Measurements from ENCODE around the gene SLC38A3.
A peak's percentile ranks its signal among the peaks of the same experiment; 100 is the strongest.
"Not testable (repeated sequence)": the region's sequence is repeated elsewhere in the genome, so short reads cannot be mapped to it uniquely, and the experiment has no call there.

Gene SLC38A3

DNA sequence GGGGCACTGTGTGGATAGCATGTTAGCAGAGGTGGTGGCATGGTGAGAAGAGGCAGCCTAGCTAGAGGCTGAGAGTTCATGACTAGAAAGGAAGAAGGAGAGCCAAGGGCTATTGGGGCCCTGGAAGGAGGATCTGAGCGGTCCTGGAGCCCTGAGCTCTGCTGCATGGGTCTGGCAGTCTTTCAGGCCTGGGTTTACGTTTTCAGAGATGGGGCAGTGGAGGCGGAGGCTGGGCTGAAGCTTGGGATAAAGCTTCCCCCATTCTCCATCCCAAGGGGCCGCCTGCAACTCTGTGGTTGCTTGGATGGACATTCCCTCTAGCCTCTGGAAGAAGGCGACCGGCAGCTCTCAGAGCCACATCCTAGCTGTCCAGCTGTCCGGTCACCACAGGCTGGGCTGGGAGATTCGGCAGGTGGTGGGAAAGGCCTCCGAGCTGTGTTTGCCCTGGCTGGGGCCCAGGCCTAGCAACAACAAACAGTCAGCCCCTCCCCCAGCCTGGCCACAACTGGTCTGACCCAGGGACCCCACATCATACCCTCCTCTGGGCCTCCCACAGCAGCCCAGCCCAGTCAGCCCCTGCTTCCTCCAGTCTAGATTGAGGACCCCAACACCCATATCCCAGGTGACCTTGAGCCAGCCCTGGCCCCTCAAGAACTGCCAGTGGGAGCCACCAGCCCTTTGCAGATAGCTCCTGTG lies 1.8 kb upstream of the SLC38A3 start:
- Histone ChIP-seq H3K9ac (ENCODE audit: low read depth, low read length) (no peak overlapping the region), H3K4me3 (ENCODE audit: low read depth, low read length) (no peak overlapping the region), H3K36me3 (ENCODE audit: control insufficient read depth, insufficient read depth, low read length) (no peaks in the 10 kb centered on the region), H3K9me3 (ENCODE audit: control insufficient read depth, insufficient read depth, low read length) (no peaks in the 10 kb centered on the region), H3K4me1 (ENCODE audit: control insufficient read depth, insufficient read depth, low read length) (peaks cover 4% of the 10 kb centered on the region; the same call in 1 of the 2 replicates), H3K27ac (ENCODE audit: low read depth, low read length) (no peak overlapping the region), H3K27me3 (ENCODE audit: control insufficient read depth, insufficient read depth, low read length) (peaks cover 30% of the 10 kb centered on the region)

DNA sequence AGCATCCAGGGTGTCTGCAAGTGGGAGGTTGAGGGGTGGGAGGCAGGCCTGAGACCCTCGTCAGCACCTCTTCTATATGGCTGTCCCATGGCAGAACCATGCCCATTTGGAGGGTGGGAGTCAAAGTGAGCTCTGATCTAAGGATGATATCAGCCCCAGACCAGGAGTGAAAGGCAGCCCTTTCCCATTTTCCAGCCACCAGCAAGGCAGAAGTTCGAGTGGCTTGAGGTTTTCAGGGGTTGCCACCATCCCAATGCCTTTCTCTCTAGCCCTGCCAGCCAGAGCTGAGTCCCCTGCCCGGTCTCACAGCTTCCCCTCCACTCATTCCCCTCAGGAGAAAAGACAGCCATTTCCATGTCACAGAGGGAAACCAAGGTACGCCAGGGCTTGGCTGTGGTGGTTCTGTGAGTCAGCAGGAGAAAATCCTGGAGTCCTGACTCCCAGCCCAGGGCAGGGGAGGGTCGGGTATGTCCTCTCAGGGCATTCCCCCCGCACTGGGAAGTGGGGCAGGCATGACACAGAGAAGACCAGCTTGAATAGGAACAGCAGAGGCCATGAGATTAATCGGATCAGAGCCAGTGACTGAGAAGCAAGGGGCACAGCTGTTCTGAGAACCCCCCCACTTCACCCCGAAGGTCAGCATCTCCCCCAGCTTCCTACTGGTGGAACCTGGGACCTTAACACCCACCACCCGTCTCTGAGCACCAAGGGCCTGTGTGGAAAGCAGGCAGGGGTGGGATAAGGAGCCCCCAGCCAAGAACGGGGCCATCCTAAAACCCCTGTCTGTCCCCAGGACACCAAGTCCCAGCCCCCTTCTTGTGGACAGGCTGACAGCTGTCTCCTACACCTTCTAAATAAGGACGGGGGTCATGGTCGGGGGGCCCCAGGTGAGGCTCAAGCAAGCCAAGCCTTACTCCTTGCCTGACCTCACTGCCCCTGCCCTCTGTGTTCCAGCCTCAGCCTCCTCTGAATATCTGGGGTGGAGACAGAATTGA lies 965 bp upstream of the SLC38A3 start:
- Histone ChIP-seq H3K36me3 (ENCODE audit: control insufficient read depth, insufficient read depth, low read length) (no peaks in the 10 kb centered on the region), H3K9ac (ENCODE audit: low read depth, low read length) (no peak overlapping the region)

DNA sequence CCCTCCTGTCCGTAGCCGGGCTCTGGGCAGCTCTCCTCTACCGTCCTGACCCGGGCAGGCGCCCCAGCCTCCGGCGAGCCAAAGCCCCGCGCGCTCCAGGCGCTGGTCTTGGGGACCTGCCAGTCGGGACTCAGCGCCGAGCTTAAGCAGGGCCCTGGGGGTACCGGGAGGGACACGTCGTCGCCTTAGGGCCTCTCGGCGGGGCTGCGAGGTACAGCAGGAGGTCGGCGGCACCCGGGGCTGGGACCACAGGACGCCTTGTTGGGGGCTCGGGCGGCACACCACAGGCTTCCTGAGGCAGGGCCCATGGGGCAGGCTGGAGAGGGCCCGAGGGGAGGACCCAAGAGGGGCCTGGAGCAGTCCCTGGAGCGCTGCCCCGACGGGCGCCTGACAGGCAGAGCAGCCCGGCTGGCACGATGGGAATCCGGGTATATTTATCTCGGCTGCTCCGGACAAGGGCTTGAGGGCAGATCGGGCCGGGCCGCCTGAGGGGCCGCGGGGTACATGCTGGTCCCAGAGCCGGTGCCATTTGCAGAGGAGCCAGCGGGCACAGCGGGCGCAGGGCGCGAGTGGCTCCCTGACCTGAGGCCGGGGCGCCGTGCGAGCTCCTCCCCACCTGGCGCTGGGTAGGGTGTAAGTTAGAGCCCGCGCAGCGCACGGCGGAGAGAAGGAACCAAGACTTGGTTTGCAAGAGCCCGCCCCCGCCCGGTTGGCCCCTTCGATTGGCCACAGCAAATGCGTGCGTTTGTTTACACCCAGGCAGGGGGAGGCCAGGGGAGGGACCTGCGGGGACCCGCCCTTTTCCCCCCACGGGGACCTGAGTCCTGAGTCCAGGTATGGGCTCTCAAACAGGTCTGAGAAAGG lies 574 bp downstream of the SLC38A3 start:
- no peak overlapping the region for H3K9ac ChIP-seq (ENCODE audit: low read depth, low read length)
- H3K4me1 ChIP-seq (ENCODE audit: control insufficient read depth, insufficient read depth, low read length): peaks cover 12% of the 10 kb centered on the region
- peak overlapping the region; percentile 72 for H3K4me3 ChIP-seq (ENCODE audit: low read depth, low read length)

More for the DNA sequence above, 965 bp upstream of the SLC38A3 start:
- Histone ChIP-seq H3K27me3 (ENCODE audit: control insufficient read depth, insufficient read depth, low read length) (peaks cover 30% of the 10 kb centered on the region), H3K4me1 (ENCODE audit: control insufficient read depth, insufficient read depth, low read length) (peaks cover 4% of the 10 kb centered on the region; the same call in 1 of the 2 replicates), H3K9me3 (ENCODE audit: control insufficient read depth, insufficient read depth, low read length) (no peaks in the 10 kb centered on the region), H3K4me3 (ENCODE audit: low read depth, low read length) (no peak overlapping the region), H3K27ac (ENCODE audit: low read depth, low read length) (no peak overlapping the region)

DNA sequence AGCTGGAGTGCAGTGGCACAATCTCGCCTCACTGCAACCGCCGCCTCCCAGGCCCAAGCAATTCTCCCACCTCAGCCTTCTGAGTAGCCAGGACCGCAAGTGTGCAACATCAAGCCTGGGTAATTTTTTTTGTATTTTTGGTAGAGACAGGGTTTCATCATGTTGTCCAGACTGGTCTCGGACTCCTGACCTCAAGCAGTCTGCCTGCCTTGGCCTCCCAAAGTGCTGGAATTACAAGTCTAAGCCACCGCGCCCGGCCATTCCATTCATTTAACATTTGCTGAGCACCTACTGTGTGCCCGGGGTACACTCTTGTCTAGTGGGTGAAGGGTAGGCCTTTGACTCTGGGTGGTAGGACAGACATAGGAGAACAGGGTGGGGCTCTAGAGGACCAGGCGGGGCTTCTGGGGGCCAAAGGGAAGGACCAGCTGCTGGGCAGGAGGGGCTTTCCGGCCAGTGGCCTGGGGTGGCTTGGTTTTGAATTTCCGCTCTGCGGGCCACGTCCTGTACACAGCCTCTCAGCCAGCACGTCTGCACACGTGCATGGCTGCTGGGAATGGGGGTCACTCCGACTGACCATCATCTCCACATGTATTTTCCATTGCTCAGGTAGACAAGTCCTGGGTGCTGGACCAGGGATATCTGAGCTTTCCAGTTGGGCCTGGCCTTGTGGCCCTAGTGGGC lies 2.4 kb downstream of the SLC38A3 start:
- H3K36me3 ChIP-seq (ENCODE audit: control insufficient read depth, insufficient read depth, low read length): no peaks in the 10 kb centered on the region

More for the DNA sequence above, 574 bp downstream of the SLC38A3 start:
- Histone ChIP-seq H3K36me3 (ENCODE audit: control insufficient read depth, insufficient read depth, low read length) (no peaks in the 10 kb centered on the region), H3K9me3 (ENCODE audit: control insufficient read depth, insufficient read depth, low read length) (no peaks in the 10 kb centered on the region), H3K27me3 (ENCODE audit: control insufficient read depth, insufficient read depth, low read length) (peaks cover 30% of the 10 kb centered on the region), H3K27ac (ENCODE audit: low read depth, low read length) (no peak overlapping the region)

DNA sequence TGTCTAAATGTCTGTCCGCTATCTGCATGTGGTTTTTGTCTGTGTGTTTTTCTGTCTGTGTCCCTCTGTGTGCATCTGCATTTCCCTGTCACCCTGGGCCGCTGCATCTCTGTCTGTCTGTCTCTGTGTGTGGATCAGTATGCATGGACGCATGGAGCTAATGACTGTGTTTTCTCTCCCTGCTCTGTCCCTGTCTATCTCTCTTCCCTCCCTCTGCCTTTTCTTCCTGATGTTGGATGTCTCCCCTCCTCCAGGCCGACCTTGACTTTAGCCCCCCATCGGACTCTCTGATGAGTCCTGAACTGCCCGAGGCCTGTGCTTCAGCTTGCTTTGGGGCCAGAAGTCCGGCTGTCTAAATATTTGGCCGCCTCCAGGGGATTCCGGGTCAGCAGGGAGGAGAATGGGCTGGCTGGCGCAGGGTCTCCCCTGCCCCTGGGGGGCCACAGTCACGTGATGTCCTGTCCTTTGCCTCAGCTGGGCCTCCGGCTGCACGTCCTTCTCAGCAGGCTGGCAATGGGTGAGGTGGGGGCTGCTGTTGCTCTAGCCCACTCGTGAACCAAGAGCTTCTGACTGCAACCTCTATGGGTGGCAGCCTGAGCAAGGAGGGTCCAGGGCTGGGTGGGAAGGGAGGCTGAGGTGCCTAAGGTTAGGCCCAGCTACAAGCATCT lies 3.7 kb downstream of the SLC38A3 start:
- H3K4me1 ChIP-seq (ENCODE audit: control insufficient read depth, insufficient read depth, low read length): peaks cover 15% of the 10 kb centered on the region
- H3K9me3 ChIP-seq (ENCODE audit: control insufficient read depth, insufficient read depth, low read length): no peaks in the 10 kb centered on the region
- no peak overlapping the region for H3K27ac ChIP-seq (ENCODE audit: low read depth, low read length)
- H3K9ac ChIP-seq (ENCODE audit: low read depth, low read length): no peak overlapping the region
- no peaks in the 10 kb centered on the region for H3K36me3 ChIP-seq (ENCODE audit: control insufficient read depth, insufficient read depth, low read length)
- H3K27me3 ChIP-seq (ENCODE audit: control insufficient read depth, insufficient read depth, low read length): peaks cover 26% of the 10 kb centered on the region
- no peak overlapping the region for H3K4me3 ChIP-seq (ENCODE audit: low read depth, low read length)

More for the DNA sequence above, 2.4 kb downstream of the SLC38A3 start:
- no peak overlapping the region for H3K27ac ChIP-seq (ENCODE audit: low read depth, low read length)
- no peaks in the 10 kb centered on the region for H3K9me3 ChIP-seq (ENCODE audit: control insufficient read depth, insufficient read depth, low read length)
- H3K9ac ChIP-seq (ENCODE audit: low read depth, low read length): no peak overlapping the region
- H3K4me1 ChIP-seq (ENCODE audit: control insufficient read depth, insufficient read depth, low read length): peaks cover 18% of the 10 kb centered on the region
- no peak overlapping the region for H3K4me3 ChIP-seq (ENCODE audit: low read depth, low read length)
- H3K27me3 ChIP-seq (ENCODE audit: control insufficient read depth, insufficient read depth, low read length): peaks cover 30% of the 10 kb centered on the region

DNA sequence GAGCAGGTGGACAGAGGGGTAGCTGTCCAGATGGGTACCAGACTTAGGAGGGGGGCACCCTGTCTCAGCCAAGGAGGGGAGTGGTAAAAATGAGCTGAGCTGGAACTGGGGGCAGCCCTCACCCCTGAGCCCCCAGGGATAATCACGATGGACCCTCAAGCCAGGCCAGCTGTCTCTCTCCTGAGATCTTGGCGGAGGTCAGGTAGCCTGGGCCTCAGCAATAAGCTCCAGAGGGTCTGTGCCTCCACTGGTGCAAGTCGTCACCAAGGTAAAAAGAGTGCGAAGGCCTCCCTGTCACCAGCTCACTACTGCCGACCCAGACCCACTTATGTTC lies 5.1 kb downstream of the SLC38A3 start:
- Histone ChIP-seq H3K4me1 (ENCODE audit: control insufficient read depth, insufficient read depth, low read length) (peaks cover 15% of the 10 kb centered on the region), H3K27ac (ENCODE audit: low read depth, low read length) (peak overlapping the region; percentile 42), H3K9ac (ENCODE audit: low read depth, low read length) (no peak overlapping the region), H3K9me3 (ENCODE audit: control insufficient read depth, insufficient read depth, low read length) (no peaks in the 10 kb centered on the region), H3K36me3 (ENCODE audit: control insufficient read depth, insufficient read depth, low read length) (no peaks in the 10 kb centered on the region), H3K4me3 (ENCODE audit: low read depth, low read length) (no peak overlapping the region), H3K27me3 (ENCODE audit: control insufficient read depth, insufficient read depth, low read length) (peaks cover 18% of the 10 kb centered on the region)

DNA sequence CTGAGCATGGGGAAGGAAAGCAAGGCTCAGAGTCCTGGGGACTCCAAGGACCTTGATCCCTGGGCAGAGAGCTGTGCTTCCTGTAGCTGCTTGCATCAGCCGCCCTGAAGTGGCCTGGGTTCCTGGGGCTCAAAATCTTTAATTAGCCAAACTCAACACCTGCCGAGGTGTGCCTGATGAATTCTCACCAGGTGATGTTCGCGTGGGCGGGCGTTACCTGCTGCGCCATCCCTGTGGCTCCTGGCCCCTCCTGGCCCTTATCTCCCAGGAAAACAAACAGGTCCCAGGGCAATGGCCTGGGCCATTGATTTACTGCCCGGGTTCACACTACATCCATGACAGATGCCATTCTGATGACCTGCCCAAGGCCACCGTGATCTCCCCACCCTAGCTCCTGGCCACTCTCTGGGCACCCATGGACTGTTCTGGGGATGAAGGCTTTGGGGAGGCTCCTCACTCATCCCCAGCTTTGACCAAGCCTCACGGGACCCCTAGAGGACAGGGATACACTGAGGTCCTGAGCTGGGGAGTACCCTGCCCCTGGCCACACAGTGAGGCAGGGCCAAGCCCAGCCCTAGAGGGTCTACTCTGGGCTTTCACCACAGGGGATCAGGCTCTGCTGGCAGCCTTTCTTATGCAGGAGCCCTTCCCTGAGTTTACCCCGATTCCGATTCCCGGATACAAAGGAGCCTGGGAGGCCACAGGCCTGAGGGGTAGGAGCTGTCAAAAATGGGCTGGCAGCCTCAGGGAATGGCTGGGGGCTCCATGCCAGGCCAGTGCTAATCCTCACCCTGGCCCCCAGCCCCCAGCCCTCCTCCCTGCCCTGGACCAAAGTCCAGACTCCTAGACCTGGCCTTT lies 5.7 kb downstream of the SLC38A3 start:
- H3K9ac ChIP-seq (ENCODE audit: low read depth, low read length): no peak overlapping the region
- H3K9me3 ChIP-seq (ENCODE audit: control insufficient read depth, insufficient read depth, low read length): no peaks in the 10 kb centered on the region
- H3K4me1 ChIP-seq (ENCODE audit: control insufficient read depth, insufficient read depth, low read length): peaks cover 15% of the 10 kb centered on the region
- peak overlapping the region; percentile 42 for H3K27ac ChIP-seq (ENCODE audit: low read depth, low read length)
- no peak overlapping the region for H3K4me3 ChIP-seq (ENCODE audit: low read depth, low read length)
- H3K27me3 ChIP-seq (ENCODE audit: control insufficient read depth, insufficient read depth, low read length): peaks cover 12% of the 10 kb centered on the region
- H3K36me3 ChIP-seq (ENCODE audit: control insufficient read depth, insufficient read depth, low read length): no peaks in the 10 kb centered on the region

DNA sequence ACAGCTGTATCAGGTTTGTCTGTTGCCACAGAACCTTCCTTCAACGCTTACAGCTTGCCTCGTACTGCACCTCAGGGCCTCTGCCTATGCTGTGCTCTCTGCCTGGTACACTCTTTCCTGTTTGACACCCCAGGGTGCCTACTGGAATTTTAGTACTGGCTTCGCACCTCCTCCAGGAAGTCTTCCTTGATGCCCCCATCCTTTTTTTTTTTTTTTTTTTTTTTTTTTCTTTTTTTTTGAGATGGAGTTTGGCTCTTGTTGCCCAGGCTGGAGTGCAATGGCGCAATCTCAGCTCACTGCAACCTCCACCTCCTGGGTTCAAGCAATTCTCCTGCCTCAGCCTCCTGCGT lies 6.3 kb downstream of the SLC38A3 start:
- Histone ChIP-seq H3K4me1 (ENCODE audit: control insufficient read depth, insufficient read depth, low read length) (peaks cover 15% of the 10 kb centered on the region), H3K27ac (ENCODE audit: low read depth, low read length) (peak overlapping the region; percentile 42)
- not testable (repeated sequence) for H3K27me3 ChIP-seq (ENCODE audit: control insufficient read depth, insufficient read depth, low read length); H3K4me3 ChIP-seq (ENCODE audit: low read depth, low read length); H3K36me3 ChIP-seq (ENCODE audit: control insufficient read depth, insufficient read depth, low read length); H3K9ac ChIP-seq (ENCODE audit: low read depth, low read length); H3K9me3 ChIP-seq (ENCODE audit: control insufficient read depth, insufficient read depth, low read length)

DNA sequence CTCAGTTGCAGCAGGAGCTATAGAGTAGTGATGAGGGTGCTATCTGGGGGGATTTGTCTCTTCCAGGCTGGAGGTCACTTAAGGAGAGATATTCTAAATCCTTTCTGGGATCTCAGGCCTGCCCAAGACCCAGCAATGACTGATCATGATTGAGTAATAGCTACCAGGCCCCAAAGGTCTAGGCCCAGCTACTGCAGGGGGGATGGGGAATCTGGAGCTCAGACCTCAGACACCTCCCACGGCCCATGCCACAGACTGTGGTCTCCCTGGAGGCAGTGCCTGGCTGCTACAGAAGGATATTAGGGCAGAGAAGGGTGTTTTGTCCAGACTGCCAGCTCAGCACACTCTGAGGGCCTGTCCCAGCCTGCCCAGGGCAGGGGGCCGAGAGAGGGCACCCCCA lies 6.9 kb downstream of the SLC38A3 start:
- no peak overlapping the region for H3K9ac ChIP-seq (ENCODE audit: low read depth, low read length)
- no peak overlapping the region for H3K27ac ChIP-seq (ENCODE audit: low read depth, low read length)
- peaks cover 1% of the 10 kb centered on the region; the same call in 1 of the 2 replicates for H3K27me3 ChIP-seq (ENCODE audit: control insufficient read depth, insufficient read depth, low read length)
- H3K36me3 ChIP-seq (ENCODE audit: control insufficient read depth, insufficient read depth, low read length): no peaks in the 10 kb centered on the region
- no peaks in the 10 kb centered on the region for H3K9me3 ChIP-seq (ENCODE audit: control insufficient read depth, insufficient read depth, low read length)
- peaks cover 15% of the 10 kb centered on the region for H3K4me1 ChIP-seq (ENCODE audit: control insufficient read depth, insufficient read depth, low read length)
- no peak overlapping the region for H3K4me3 ChIP-seq (ENCODE audit: low read depth, low read length)

All from HUES48 (cell line).